GM23248 (cell line): ENCODE results near the gene DISP2. TPM values are rescaled to one million over a fixed set of nuclear protein-coding genes. Genes with fewer than 3 reads are reported as not detected.

Source experiments
- DNase-seq: peaks from one replicate; pipeline ENCODE4 v3.0.0-alpha.2; 2015
- H2AFZ ChIP-seq: fragments of 200-600 bp; sonication (generic); 2 replicates; pipeline ENCODE4 v1.6.1; 2016; ENCODE audit warnings: antibody characterized with exemption
- H3F3A ChIP-seq: fragments of 200-600 bp; sonication (generic); 2 replicates; pipeline ENCODE4 v1.6.1; 2016; ENCODE audit warnings: mild to moderate bottlenecking, antibody characterized with exemption, mixed run types; ENCODE audit not compliant: insufficient read depth
- H3K27ac ChIP-seq: fragments of 200-600 bp; sonication (generic); 2 replicates; pipeline ENCODE4 v1.5.1; 2016; ENCODE audit warnings: mild to moderate bottlenecking
- H3K27me3 ChIP-seq: fragments of 200-600 bp; sonication (generic); replicated peaks from 2 replicates; pipeline ENCODE4 v1.6.1; 2016; ENCODE audit warnings: mild to moderate bottlenecking; ENCODE audit not compliant: insufficient read depth
- H3K36me3 ChIP-seq: fragments of 200-600 bp; sonication (generic); 2 replicates; pipeline ENCODE4 v1.6.1; 2016; ENCODE audit warnings: low read depth, mild to moderate bottlenecking
- H3K4me1 ChIP-seq: fragments of 200-600 bp; sonication (generic); 2 replicates; pipeline ENCODE4 v1.6.1; 2016; ENCODE audit warnings: mild to moderate bottlenecking; ENCODE audit not compliant: insufficient read depth
- H3K4me2 ChIP-seq: fragments of 200-600 bp; sonication (generic); one replicate; pipeline ENCODE4 v1.6.1; 2016; ENCODE audit warnings: mild to moderate bottlenecking; ENCODE audit not compliant: unreplicated experiment
- H3K4me3 ChIP-seq: fragments of 200-600 bp; sonication (generic); 2 replicates; pipeline ENCODE4 v1.5.1; 2016; ENCODE audit warnings: mild to moderate bottlenecking
- H3K79me2 ChIP-seq: fragments of 200-600 bp; sonication (generic); 2 replicates; pipeline ENCODE4 v1.6.1; 2016; ENCODE audit warnings: mild to moderate bottlenecking; ENCODE audit not compliant: insufficient read depth
- H3K9ac ChIP-seq: fragments of 200-600 bp; sonication (generic); 2 replicates; pipeline ENCODE4 v1.6.1; 2016; ENCODE audit warnings: mild to moderate bottlenecking
- H3K9me2 ChIP-seq: fragments of 200-600 bp; sonication (generic); 2 replicates; pipeline ENCODE4 v1.6.1; 2016; ENCODE audit warnings: mixed run types, mild to moderate bottlenecking, moderate library complexity; ENCODE audit not compliant: insufficient read depth
- H3K9me3 ChIP-seq: fragments of 200-600 bp; sonication (generic); one replicate; pipeline ENCODE4 v1.6.1; 2017; ENCODE audit warnings: low read depth
- H4K20me1 ChIP-seq: fragments of 200-600 bp; sonication (generic); 2 replicates; pipeline ENCODE4 v1.6.0; 2016; ENCODE audit not compliant: insufficient read depth
- EZH2 ChIP-seq: fragments of 200-600 bp; sonication (generic); IDR thresholded peaks from 2 replicates; pipeline ENCODE4 v1.6.1; 2018; ENCODE audit warnings: antibody characterized with exemption, mild to moderate bottlenecking; ENCODE audit not compliant: insufficient read depth, poor library complexity, severe bottlenecking
- EZH2phosphoT487 ChIP-seq: fragments of 200-600 bp; sonication (generic); IDR thresholded peaks from 2 replicates; pipeline ENCODE4 v1.6.1; 2018; ENCODE audit warnings: antibody characterized with exemption, moderate library complexity, mild to moderate bottlenecking, low read depth; ENCODE audit not compliant: insufficient read depth
- WGBS, 2 experiments: methylation state at CpG; one replicate each; pipeline ENCODE4 v1.1.6; 2015 to 2017; ENCODE audit warnings: low lambda C conversion rate in 2 of 2, low coverage in 1 of 2; ENCODE audit errors: missing lambda C conversion rate in 2 of 2; 5-methylcytosine and 5-hydroxymethylcytosine counted together
- in situ Hi-C: fragments of 300-500 bp; cut with MboI; formaldehyde crosslinking; loops from 2 replicates; pipeline ENCODE4 v1.15.0; 2020
- polyA plus RNA-seq: library from polyadenylated mRNA; unstranded; fragments of >200 nt; fragmentation: Nextera tagmentation; extraction: Ambion mirVana; gene quantifications from 2 replicates; pipeline ENCODE4 v1.2.1, GENCODE V29; 2016
- total RNA-seq: library from RNA; depleted of rRNA; stranded (reverse); fragments of >200 nt; shearing (Covaris generic); gene quantifications from 2 replicates; pipeline ENCODE4 v1.2.3, GENCODE V29; 2014

DISP2 gene
- total and polyA plus RNA-seq, 2 experiments from 2014 or later: 0.11 to 0.51 TPM

DNA sequence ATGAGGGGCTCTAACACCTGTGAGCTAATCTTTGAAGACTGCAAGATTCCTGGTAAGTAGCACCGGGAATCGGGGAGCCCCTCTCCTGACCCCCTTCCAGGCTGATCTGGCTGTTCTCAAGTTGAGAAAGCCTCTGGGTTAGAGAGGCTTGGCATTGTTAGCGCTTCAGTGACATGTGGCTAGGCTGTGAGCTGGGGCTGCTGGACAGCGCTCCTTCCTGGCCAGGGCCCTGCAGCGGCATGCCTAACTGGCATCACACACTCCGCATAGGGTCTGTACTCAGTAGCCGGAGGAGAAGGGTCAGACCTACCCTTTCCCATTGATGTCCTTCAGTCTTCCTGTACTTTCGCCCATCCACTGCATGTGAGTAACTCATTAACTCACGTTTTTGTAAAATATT is 55.0 kb downstream of the DISP2 start:
- Histone ChIP-seq H3K79me2 (no peaks in the 10 kb centered on the region), H2AFZ (no peak overlapping the region), H3K27me3 (no peaks in the 10 kb centered on the region), H3K9ac (no peak overlapping the region), H3K9me2 (no peaks in the 10 kb centered on the region), H3K4me1 (no peaks in the 10 kb centered on the region), H3K9me3 (no peaks in the 10 kb centered on the region), H3K36me3 (peaks cover 15% of the 10 kb centered on the region; the same call in 1 of the 2 replicates), H3K4me3 (no peak overlapping the region), H3K4me2 (no peak overlapping the region), H3K27ac (no peak overlapping the region), H3F3A (no peaks in the 10 kb centered on the region), H4K20me1 (no peaks in the 10 kb centered on the region)
- 84 to 86% methylated on average over 9 of the region's 9 CpGs for WGBS, 2 experiments
- no peak for DNase-seq
- in situ Hi-C loops: no loop called here
- TF ChIP-seq EZH2phosphoT487: no peak
- TF ChIP-seq EZH2: no peak

- H3K9me3 ChIP-seq: no peaks in the 10 kb centered on the region
- H3F3A ChIP-seq: no peaks in the 10 kb centered on the region
- H3K36me3 ChIP-seq: peaks cover 13% of the 10 kb centered on the region; the same call in 1 of the 2 replicates
- no peaks in the 10 kb centered on the region for H4K20me1 ChIP-seq
- H3K4me2 ChIP-seq: no peak overlapping the region
- H3K4me1 ChIP-seq: no peaks in the 10 kb centered on the region
- TF ChIP-seq EZH2 (no peak), EZH2phosphoT487 (no peak)
- in situ Hi-C loops: no loop called here
- H3K9ac ChIP-seq: no peak overlapping the region
- H3K27ac ChIP-seq: no peak overlapping the region
- WGBS, 2 experiments: 94 to 98% methylated on average over 7 of the region's 7 CpGs
- H3K4me3 ChIP-seq: no peak overlapping the region
- H3K27me3 ChIP-seq: no peaks in the 10 kb centered on the region
- DNase-seq: no peak
- H3K9me2 ChIP-seq: no peaks in the 10 kb centered on the region
- no peaks in the 10 kb centered on the region for H3K79me2 ChIP-seq
- no peak overlapping the region for H2AFZ ChIP-seq
Observed at GRCh38 chr15:40414816-40415215, 56.8 kb downstream of the DISP2 start.

DNA sequence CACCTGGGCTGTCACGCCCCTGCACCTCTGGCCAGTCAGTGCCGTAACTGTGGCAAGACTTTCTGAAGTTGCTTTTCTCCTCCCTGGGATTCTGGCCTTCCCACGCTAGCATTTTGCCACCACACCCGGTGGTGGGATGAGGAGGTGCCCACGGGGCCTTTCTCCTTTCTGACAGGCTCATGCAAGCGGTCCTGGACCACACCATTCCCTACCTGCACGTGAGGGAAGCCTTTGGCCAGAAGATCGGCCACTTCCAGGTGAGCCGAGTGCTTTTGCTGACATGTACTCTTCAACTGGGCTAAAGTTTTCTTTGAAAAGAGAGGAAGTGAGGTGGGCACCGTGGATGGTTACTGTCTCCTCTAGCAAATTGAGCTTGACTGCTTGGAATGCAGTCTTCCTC is 57.2 kb downstream of the DISP2 start:
- H4K20me1 ChIP-seq: no peaks in the 10 kb centered on the region
- H3K9me2 ChIP-seq: no peaks in the 10 kb centered on the region
- no peaks in the 10 kb centered on the region for H3K9me3 ChIP-seq
- no peaks in the 10 kb centered on the region for H3K79me2 ChIP-seq
- H3K9ac ChIP-seq: no peak overlapping the region
- no peak for DNase-seq
- no peaks in the 10 kb centered on the region for H3K4me1 ChIP-seq
- no peaks in the 10 kb centered on the region for H3K27me3 ChIP-seq
- WGBS, 2 experiments: 92 to 97% methylated on average over 10 of the region's 10 CpGs
- H2AFZ ChIP-seq: no peak overlapping the region
- no peak overlapping the region for H3K4me2 ChIP-seq
- TF ChIP-seq EZH2 (no peak), EZH2phosphoT487 (no peak)
- peaks cover 13% of the 10 kb centered on the region; the same call in 1 of the 2 replicates for H3K36me3 ChIP-seq
- no peak overlapping the region for H3K4me3 ChIP-seq
- in situ Hi-C loops: no loop called here
- no peaks in the 10 kb centered on the region; the same call in 1 of the 2 replicates for H3F3A ChIP-seq
- H3K27ac ChIP-seq: no peak overlapping the region

- in situ Hi-C loops: no loop called here
- H3K4me1 ChIP-seq: no peaks in the 10 kb centered on the region
- no peak overlapping the region for H3K4me2 ChIP-seq
- 90 to 95% methylated on average over 14 of the region's 14 CpGs for WGBS, 2 experiments
- H3F3A ChIP-seq: peaks cover 8% of the 10 kb centered on the region
- no peak for DNase-seq
- H3K27ac ChIP-seq: no peak overlapping the region
- H3K9me3 ChIP-seq: no peaks in the 10 kb centered on the region
- H3K27me3 ChIP-seq: no peaks in the 10 kb centered on the region
- no peak overlapping the region for H3K4me3 ChIP-seq
- H3K36me3 ChIP-seq: peaks cover 8% of the 10 kb centered on the region; the same call in 1 of the 2 replicates
- no peak overlapping the region for H3K9ac ChIP-seq
- no peaks in the 10 kb centered on the region for H4K20me1 ChIP-seq
- H3K9me2 ChIP-seq: no peaks in the 10 kb centered on the region
- no peak for TF ChIP-seq EZH2
- no peak for TF ChIP-seq EZH2phosphoT487
- no peak overlapping the region for H2AFZ ChIP-seq
- no peaks in the 10 kb centered on the region for H3K79me2 ChIP-seq
Observed at GRCh38 chr15:40416056-40416455, 58.0 kb downstream of the DISP2 start.

DNA sequence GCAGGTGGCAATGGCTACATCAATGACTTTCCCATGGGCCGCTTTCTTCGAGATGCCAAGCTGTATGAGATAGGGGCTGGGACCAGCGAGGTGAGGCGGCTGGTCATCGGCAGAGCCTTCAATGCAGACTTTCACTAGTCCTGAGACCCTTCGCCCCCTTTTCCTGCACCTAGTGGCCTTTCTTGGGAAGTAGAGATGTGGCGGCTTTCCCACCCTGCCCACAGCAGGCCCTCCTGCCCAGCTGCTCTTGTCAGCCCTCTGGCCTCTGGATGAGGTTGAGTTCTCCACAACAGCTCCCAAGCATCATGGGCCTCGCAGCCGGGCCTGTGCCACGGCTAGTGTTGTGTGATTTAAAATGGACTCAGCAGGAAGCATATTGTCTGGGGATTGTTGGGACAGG is 60.1 kb downstream of the DISP2 start:
- Histone ChIP-seq H3F3A (peaks cover 12% of the 10 kb centered on the region), H4K20me1 (no peaks in the 10 kb centered on the region), H3K27ac (no peak overlapping the region), H3K4me1 (no peaks in the 10 kb centered on the region), H3K9ac (no peak overlapping the region), H3K9me3 (no peaks in the 10 kb centered on the region), H2AFZ (no peak overlapping the region), H3K4me2 (no peak overlapping the region), H3K9me2 (no peaks in the 10 kb centered on the region), H3K27me3 (no peaks in the 10 kb centered on the region), H3K79me2 (no peaks in the 10 kb centered on the region), H3K36me3 (peaks cover 4% of the 10 kb centered on the region; the same call in 1 of the 2 replicates), H3K4me3 (no peak overlapping the region)
- in situ Hi-C loops: no loop called here
- TF ChIP-seq EZH2 (no peak), EZH2phosphoT487 (no peak)
- no peak for DNase-seq
- 95 to 98% methylated on average over 10 of the region's 10 CpGs for WGBS, 2 experiments
